Measurements from ENCODE around the gene MAN2A2. TPM values are rescaled to one million over a fixed set of nuclear protein-coding genes. Genes with fewer than 3 reads are reported as not detected.

Gene MAN2A2
- total and polyA plus RNA-seq, 9 of the 15 experiments (the other 6 are each of a cell fraction or from before 2014, with no cell fraction given), result 7.3 to 151 (median 43.4) TPM

DNA sequence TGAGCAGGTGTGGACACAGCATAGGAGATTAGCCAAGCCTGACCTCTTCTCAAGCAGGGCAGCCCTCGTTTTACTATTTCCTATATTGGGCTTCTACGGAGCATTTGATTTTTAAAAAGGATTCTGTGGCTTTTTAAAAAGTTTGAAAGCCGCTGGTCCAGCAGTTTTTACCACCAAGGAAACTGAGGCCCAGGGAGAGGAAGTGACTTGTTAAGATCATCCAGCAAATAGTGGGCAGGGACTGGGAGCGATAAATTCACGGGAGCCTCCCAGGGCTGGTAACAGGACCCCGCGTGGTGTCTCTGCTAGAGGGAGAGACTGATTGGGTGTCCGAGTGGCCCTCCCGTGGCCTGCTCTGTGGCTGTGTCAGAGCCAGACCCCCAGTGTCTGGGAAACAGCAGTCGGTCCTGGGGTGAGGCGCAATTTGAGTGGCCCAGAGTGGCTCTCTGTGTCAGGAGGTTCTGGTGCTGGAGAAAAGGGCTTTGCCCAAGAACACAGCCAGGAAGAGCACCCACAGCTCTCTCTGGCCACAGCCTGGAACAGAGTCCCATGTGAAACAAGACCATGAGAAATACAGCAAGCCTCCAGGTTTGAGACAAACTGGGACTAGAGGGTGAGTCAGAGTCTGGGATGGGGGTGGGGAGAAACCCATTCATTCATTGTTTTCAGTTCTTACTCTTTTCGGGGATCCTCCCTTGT lies 30.5 kb upstream of the MAN2A2 start (continued):
- TF ChIP-seq, protein P1, sequence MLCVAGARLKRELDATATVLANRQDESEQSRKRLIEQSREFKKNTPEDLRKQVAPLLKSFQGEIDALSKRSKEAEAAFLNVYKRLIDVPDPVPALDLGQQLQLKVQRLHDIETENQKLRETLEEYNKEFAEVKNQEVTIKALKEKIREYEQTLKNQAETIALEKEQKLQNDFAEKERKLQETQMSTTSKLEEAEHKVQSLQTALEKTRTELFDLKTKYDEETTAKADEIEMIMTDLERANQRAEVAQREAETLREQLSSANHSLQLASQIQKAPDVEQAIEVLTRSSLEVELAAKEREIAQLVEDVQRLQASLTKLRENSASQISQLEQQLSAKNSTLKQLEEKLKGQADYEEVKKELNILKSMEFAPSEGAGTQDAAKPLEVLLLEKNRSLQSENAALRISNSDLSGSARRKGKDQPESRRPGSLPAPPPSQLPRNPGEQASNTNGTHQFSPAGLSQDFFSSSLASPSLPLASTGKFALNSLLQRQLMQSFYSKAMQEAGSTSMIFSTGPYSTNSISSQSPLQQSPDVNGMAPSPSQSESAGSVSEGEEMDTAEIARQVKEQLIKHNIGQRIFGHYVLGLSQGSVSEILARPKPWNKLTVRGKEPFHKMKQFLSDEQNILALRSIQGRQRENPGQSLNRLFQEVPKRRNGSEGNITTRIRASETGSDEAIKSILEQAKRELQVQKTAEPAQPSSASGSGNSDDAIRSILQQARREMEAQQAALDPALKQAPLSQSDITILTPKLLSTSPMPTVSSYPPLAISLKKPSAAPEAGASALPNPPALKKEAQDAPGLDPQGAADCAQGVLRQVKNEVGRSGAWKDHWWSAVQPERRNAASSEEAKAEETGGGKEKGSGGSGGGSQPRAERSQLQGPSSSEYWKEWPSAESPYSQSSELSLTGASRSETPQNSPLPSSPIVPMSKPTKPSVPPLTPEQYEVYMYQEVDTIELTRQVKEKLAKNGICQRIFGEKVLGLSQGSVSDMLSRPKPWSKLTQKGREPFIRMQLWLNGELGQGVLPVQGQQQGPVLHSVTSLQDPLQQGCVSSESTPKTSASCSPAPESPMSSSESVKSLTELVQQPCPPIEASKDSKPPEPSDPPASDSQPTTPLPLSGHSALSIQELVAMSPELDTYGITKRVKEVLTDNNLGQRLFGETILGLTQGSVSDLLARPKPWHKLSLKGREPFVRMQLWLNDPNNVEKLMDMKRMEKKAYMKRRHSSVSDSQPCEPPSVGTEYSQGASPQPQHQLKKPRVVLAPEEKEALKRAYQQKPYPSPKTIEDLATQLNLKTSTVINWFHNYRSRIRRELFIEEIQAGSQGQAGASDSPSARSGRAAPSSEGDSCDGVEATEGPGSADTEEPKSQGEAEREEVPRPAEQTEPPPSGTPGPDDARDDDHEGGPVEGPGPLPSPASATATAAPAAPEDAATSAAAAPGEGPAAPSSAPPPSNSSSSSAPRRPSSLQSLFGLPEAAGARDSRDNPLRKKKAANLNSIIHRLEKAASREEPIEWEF (CRISPR knock-in tag; IDR thresholded peaks at IDR 0.05), result no peak
- no peak for TF ChIP-seq ESRRA (IDR thresholded peaks at IDR 0.05; ENCODE audit: borderline replicate concordance, low read depth)
- no peak for TF ChIP-seq NFATC3 (IDR thresholded peaks at IDR 0.05)
- no peak for TF ChIP-seq DIDO1 (tag; IDR thresholded peaks at IDR 0.05; ENCODE audit: low read depth)
- no peak for TF ChIP-seq NFE2 (IDR thresholded peaks at IDR 0.05; ENCODE audit: low read depth)
- TF ChIP-seq MECOM (CRISPR knock-in tag; IDR thresholded peaks at IDR 0.05), result no peak
- no peak for TF ChIP-seq ZNF24 (IDR thresholded peaks at IDR 0.05)
- TF ChIP-seq SAFB (IDR thresholded peaks at IDR 0.05; ENCODE audit: borderline replicate concordance, low read depth, low read length), result no peak
- TF ChIP-seq ZNF699 (CRISPR knock-in tag; IDR thresholded peaks at IDR 0.05; ENCODE audit: insufficient replicate concordance), result no peak
- no peak for TF ChIP-seq MIER1 (IDR thresholded peaks at IDR 0.05; ENCODE audit: low read depth)
- TF ChIP-seq SP1 (CRISPR knock-in tag; IDR thresholded peaks at IDR 0.05), result no peak
- no peak for TF ChIP-seq HDAC2 (IDR thresholded peaks at IDR 0.05)
- peak; percentile 24; the same call in 1 of the 2 replicates for TF ChIP-seq ARID1B (IDR thresholded peaks at IDR 0.05)
- TF ChIP-seq BHLHE40 (IDR thresholded peaks at IDR 0.05; ENCODE audit: low read length), result no peak
- TF ChIP-seq IRF2 (CRISPR knock-in tag; IDR thresholded peaks at IDR 0.05), result no peak
- no peak for TF ChIP-seq NFYB (IDR thresholded peaks at IDR 0.05; ENCODE audit: extremely low read depth, insufficient read length)
- no peak for TF ChIP-seq ZNF174 (CRISPR knock-in tag; IDR thresholded peaks at IDR 0.05)
- no peak for TF ChIP-seq BRD4 (IDR thresholded peaks at IDR 0.05)
- no peak for TF ChIP-seq ZNF212 (CRISPR knock-in tag; IDR thresholded peaks at IDR 0.05)
- no peak for TF ChIP-seq SRSF1 (IDR thresholded peaks at IDR 0.05; ENCODE audit: low read depth, low read length)
- TF ChIP-seq, protein P2, sequence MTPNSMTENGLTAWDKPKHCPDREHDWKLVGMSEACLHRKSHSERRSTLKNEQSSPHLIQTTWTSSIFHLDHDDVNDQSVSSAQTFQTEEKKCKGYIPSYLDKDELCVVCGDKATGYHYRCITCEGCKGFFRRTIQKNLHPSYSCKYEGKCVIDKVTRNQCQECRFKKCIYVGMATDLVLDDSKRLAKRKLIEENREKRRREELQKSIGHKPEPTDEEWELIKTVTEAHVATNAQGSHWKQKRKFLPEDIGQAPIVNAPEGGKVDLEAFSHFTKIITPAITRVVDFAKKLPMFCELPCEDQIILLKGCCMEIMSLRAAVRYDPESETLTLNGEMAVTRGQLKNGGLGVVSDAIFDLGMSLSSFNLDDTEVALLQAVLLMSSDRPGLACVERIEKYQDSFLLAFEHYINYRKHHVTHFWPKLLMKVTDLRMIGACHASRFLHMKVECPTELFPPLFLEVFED (CRISPR knock-in tag; conservative IDR thresholded peaks at IDR 0.05), result no peak
- TF ChIP-seq, protein P3, sequence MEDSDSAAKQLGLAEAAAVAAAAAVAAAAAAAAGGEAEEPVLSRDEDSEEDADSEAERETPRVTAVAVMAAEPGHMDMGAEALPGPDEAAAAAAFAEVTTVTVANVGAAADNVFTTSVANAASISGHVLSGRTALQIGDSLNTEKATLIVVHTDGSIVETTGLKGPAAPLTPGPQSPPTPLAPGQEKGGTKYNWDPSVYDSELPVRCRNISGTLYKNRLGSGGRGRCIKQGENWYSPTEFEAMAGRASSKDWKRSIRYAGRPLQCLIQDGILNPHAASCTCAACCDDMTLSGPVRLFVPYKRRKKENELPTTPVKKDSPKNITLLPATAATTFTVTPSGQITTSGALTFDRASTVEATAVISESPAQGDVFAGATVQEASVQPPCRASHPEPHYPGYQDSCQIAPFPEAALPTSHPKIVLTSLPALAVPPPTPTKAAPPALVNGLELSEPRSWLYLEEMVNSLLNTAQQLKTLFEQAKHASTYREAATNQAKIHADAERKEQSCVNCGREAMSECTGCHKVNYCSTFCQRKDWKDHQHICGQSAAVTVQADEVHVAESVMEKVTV (CRISPR knock-in tag; IDR thresholded peaks at IDR 0.05), result no peak
- no peak for TF ChIP-seq POLR2B (IDR thresholded peaks at IDR 0.05; ENCODE audit: low read depth, partially characterized antibody)
